Measurements from ENCODE around the gene UNKL.
"Not testable (repeated sequence)": the region's sequence is repeated elsewhere in the genome, so short reads cannot be mapped to it uniquely, and the experiment has no call there.

Gene UNKL

DNA sequence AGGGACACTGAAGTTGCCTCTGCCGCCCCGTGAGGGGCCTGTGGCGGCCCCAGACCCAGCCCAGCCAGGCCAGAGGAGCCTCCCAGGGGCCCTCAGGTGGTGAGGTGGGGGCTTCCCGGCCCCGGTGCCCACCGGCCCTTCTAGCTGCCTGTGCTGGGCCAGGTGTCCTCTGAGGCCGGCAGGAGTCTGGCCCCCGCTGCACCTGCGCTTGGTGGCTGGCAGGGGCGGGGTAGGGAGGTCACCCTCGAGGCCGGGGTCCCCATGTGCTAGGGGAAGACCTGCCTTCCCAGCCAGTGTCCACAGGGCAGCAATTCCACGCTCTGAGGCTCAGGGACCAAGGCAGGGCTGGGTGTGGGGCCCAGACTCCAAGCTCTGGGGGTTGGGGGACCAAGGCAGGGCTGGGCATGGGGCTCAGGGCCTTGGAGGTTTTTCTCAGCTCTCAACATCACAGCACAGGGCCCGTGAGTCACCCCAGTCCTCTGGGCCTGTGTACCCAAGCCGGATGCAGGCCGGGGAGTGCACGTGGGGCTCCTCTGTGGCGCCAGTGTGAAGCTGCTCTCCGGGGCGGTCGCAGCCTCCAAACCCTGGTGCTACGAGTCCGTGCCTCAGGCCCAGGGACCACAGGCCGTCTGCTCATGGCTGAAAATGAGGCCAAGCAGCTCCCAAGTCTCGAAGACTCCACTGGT lies 31.2 kb upstream of the UNKL start:
- DNase-seq (ENCODE audit: low spot score) = no peak

DNA sequence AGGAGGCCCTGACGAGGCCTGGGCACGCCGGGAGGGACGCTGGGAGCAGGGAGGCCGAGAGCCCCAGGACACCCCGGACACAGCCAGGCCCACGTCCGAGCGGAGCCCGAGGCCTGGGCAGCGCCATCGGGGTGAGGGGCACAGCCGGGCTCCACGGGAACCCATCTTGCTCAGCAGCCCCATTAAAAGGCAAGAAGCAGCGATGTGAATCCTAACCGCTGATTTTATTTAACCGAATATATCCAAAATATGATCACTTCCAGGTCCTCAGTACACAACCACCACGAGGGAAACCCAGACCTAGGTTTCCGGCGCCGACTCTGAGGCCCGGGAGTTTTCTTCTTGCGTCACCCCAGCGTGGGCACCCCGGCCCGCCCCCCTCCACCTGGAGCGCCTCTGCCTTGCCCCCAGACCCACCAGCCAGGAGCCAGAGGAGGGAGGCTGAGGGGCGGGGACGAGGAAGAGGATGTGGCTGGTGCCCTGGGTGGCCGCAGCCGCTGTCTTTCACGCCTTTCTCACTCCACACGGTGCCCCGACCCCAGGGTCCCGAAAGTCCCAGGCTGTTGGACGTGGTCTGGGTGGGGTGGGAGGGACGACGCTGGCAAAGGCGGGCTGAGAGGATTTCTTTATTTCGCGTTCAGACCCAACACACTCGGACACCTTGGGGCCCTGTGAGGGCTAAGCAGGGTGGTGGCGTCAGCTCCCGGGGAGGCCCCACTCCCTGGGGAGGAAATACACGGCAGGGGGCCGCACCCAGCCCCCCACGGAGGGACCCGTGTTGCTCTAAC lies 30.4 kb upstream of the UNKL start:
- DNase-seq (ENCODE audit: low spot score) = no peak

DNA sequence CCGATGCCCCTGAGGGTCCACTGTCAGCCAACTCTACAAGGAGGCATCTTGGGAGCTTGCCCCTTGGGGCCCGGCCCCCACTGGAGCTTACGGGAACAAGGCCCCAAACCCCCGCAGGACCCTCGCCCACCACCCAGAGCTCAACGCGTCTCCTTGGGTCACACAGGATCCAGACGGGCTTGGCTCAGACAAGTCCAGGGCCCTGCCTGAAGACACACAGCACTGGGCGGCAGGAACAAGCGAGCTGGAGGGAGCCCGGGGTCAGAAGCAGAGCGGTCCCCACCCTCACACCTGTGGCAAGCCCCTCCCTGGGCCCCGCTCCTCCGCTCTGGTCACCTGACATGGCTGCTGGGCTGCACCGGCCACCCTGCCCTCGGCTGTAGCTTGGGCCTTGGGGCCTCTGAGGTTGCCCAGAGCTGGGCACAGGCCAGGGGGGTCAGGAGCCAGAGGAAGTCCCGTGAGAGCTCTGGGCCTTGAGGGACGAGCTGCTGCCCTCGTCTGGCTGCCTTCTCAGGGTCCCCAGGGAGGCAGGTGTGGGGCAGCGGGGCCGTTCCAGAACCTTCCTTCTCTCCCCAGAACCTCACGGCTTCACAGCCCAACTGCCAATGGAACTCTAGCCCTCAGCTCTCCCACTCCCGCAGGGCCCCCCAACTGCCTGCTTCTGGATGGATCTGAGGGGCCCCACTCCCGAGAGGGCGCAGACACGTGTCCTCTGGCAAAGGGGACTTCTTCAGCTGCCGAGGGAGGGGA lies 29.7 kb upstream of the UNKL start, which contains the start of gene CCDC154:
CCDC154 (minus strand) TSS at position 577 of the 750 bp plus-strand sequence; CDS start at position 343, 234 bp downstream.
- no peak for DNase-seq (ENCODE audit: low spot score)

DNA sequence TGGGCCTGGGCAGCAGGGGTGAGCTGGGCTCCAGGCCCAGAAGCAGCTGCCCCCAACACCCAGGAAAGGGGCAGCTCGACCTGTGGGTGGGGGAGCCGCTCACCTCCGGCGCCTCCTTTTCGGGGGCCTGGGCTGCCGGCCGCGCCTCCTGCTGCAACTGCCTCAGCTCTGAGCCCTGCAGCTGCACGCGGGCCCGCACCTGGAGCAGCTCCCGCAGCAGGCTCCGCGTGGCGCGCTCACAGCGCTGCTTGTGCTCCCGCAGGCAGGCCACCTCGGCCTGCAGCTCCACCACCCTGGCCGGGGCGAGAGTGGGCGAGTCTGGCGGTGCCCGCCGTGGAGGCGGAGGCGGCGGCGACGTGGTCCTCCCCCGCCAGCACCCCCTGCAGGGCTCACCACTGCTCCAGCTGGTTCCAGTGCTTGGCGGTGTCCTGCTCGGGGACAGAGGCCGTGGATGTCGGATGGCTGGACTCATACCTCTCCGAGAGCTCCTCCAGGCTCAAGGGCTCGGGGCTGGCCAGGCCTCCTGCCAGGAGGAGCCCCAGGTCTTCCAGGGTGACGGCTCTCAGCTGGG lies 29.0 kb upstream of the UNKL start:
- DNase-seq (ENCODE audit: low spot score) = peak; percentile 65

DNA sequence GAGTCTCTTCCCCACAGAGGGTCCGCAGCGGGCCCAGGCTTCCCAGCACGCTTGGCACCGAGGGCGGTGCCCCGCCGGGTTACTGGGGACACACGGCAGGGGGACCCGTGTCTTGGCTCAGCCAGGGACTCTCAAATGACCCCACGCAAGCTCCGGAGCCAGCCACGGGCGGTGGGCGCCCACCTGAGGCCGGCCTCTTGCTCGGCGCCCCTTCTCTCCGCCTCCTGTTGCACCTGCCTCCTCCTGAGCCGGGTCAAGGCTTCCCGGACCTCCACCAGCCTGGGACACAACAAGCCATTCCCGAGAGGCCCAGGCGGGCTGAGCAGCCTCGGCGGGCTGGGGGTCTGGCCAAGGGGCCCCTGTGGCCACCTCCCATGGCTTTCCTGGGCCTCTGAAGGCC lies 28.2 kb upstream of the UNKL start:
- no peak for DNase-seq (ENCODE audit: low spot score)

DNA sequence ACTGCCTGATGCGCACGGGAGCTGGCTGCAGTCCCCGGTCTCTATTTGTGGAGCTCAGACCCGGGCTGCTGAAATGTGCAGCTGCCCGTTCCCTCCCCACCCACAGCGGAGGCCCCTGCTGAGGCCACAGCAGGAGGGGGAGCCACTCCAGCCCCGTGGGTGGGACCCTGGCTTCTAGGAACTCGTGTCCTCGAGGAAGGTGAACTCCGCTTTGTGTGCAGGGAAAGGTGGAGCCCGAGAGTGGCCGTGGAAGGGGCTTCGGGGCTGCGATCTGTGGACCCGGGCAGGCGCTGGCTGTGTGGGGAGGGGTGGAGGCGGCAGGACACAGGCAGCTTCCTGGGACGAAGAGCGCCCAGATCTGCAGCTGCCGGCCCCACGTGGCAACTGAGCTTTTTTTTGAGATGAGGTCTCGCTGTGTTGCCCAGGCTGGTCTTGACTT lies 26.9 kb upstream of the UNKL start:
- no peak for DNase-seq (ENCODE audit: low spot score)

DNA sequence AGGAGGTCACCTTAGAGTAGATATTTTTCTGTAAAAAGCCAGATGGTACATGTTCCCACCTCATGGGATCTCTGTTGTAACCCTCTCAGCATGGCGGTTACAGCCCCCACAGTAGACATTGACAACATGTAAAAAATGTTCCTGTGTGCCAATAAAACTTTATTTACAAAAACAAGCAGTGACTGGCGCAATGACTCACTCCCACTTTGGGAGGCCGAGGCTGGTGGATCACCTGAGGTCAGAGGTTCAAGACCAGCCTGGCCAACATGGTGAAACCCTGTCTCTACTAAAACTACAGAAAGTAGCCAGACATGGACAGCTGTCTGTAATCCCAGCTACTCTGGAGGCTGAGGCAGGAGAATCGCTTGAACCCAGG lies 25.2 kb upstream of the UNKL start:
- not testable (repeated sequence) for DNase-seq (ENCODE audit: low spot score)

DNA sequence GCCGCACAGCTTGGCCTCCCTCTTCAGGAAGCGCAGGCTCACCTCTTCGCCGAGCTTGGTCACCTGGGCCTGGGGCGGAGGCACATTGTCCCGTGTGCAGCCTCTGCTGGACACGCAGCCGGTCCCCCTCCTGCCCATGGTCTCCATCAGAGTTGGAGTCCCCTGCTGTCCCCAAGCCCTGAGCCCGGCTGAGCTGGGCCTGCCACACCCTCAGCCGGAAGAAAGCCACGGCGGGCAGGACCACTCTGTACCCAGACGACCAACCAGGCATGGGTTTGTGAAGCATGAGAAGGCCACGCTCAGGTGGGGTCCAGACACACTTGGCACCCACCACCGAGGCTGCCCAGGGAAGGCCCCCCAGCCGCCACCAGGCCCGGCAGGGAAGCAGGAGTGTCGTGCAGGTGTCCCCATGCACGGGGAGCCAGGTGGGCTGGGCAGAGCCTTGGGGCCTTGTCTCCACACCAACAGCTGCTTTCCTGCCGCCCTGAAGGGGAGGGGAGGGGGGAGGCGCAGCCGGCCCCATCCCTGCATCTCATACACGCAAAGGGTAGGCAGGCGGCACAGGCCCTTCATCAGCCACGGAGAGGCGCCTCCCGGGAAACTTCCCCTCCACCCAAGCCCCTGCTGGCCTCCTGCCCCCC lies 24.7 kb upstream of the UNKL start:
- DNase-seq (ENCODE audit: low spot score) = no peak

DNA sequence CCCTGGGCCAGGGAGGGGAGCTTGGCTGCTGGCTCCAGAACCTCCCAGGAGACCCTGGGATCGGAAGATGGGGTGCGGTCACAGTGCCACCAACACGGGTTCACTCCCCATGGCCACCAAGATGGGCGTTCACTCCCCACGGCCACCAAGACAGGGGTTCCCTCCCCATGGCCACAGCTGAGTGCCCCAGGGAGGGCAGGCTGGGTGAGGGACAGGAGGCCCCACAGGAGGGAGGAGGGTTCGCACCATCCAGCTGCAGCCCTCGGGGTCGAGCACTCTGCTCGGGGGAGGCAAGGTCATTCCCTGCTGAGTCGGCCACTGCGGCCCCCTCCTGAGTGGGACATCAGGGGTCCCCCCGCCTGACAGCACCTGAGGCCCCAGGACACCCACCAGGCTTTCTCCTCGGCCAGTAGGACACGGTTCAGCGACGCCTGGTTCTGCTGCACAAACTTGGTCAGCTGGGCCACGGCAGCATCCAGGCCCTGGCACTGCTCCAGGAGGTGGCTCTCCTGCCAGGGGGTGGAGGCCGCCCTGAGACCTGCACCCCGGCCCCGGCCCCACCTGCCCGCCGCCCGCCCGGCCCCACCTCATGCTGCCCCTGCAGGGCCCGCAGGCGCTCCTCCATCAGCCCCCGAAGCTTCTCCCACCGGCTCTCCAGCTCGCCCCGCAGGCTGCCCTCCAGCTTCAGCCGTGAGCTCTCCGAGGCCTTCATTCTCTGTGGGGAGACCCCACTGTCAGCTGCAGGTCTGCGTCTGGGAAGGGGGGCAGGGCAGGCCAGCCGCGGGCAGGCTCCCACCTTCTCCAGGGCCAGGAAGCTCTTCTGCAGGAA lies 23.9 kb upstream of the UNKL start:
- DNase-seq (ENCODE audit: low spot score) = no peak

DNA sequence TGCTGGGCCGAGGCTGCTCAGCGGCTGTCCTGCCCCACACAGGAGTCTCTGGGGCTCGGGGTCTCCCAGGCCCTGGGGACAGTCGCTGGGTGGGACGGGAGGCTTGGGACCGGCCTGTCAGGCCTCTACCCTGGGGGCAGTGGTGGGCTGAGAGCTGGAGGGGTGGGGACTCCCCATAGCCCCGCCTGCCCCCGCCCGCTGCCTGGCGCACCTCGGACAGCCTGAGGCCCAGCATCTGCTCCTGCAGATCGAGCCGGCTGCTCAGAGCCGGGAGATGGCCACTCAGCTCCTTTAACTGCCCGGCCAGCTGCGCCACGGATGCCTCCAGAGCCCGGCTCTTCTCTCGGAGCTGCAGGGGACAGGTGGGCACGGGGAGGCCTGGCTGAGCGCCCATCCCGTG lies 23.1 kb upstream of the UNKL start:
- no peak for DNase-seq (ENCODE audit: low spot score)

DNA sequence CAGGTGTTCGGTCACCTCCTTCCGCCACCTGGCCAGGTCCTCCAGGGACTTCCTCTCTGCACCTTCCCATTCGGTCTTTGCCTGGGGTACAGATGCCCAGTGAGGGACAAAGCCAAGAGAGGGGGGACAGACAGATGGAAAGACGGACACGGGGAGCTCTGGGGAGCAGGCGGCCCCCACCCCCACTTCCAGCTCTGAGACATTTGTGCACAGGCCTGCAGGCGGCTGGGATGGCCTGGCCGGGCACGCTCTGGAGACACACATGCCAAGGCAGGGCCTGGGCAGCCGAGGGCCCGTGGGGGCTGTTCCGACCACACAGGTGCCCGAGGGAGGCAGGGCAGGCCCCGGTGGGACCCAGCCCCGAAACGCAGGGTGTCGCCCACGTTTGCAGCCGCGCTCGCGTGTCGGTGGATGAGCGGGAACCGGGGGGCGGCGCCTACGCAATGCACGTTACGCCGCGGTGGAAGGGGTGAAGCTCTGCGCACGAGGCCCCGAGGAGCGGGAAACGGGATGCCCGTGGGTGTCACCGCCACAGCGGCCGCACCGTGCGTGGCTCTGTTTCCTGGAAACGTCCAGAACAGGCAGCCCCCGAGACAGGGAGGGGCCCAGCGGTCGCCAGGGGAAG lies 22.3 kb upstream of the UNKL start:
- DNase-seq (ENCODE audit: low spot score) = no peak

DNA sequence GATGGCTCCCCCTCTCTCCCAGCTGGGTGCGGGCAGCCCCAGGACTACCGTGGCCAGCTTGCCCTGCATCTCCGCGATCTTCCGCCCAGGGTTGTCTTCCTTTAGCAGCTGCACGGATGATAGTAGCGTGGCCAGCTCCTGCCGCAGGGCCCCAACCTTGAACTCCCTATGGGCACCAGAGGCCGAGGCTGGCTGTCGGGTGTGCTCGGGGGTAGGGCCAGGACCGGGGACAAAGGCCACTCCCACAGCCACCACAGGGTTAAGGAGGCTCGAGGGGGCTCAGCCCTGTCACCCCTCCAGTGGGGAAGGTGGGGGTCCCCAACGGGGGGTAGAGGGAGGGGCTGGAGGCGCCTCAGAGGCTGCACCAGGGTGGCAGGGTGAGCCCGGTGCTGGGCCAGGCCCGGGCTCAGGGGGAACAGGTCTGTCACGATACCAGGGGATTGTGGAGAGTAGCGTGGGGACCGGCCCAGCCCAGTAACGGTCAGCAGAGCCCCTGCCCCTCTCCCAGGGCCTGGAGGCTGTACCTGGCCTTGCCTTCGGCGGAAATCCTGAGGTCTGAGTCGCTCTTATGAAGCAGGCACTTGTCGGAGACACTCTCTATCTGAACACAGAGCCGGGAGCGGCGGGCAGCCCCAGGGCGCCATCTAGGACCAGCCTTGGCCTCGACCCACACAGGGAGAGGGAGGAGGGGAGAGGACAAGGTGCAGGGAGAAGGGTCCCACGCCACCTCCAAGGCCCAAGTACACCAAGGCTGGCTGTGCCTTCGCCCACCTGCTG lies 21.6 kb upstream of the UNKL start:
- peak; percentile 71 for DNase-seq (ENCODE audit: low spot score)

DNA sequence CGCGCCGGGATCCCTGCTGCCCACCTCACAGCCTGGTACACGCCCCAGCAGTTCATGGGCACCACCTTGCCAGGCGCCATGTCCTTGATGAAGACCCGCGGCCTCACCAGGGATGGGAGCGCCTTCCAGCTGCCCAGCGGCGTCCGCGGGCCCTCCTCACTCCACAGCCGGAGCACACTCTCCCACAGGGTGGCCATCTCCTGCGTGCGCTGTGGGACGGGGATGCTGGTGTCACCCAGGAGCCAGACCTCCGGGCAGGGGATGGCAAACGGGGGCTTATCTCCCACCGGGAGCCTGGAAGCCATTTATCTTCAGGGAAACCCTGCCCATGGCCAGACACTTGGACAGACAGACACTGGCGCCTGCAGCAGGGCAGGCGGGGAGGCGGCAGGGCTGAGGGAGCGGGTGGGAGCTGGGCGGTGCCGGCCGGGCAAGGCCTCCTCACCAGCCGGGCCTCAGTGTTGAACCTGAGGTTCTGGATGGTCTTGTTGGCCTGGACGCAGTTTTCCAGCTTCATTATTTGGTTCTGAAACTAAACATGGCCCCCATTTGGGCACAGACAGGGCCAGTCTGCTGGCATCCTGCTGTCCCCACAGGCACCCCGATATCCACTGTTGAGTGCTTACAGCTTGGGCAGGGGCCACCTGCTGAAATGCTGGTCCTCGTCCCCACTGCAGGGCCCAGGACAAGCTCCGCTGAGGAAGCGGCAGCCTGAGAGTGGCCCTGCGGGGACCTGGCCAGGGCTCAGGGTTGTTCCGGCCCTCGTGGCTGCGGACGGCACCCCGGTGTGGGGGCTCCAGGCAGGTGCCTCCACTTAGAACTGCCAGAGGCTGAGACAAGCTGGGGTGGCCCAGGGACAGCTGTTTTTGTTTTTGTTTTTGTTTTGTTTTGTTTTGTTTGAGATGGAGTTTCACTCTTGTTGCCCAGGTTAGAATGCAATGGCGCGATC lies 20.4 kb upstream of the UNKL start:
- no peak for DNase-seq (ENCODE audit: low spot score)

DNA sequence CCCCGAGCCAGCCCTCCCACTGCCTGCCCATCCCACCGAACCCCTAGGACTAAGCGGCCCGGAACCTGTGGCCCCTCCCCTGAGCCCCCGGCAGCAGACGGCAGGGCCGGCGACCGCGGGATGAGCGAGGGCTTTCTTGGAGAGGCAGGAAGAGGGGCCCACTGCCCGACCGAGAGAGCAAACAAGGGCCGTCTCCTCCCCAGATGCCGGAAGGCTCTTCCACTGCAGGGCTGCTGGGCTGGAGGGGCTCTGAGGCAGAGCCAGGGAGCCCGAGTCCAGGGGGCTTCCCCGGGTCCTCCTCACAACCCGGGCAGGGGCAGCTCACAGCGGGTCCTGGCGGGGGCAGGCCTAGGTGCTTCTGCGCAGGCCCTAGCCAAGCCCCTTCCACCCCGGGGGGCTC lies 19.3 kb upstream of the UNKL start:
- DNase-seq (ENCODE audit: low spot score) = no peak

DNA sequence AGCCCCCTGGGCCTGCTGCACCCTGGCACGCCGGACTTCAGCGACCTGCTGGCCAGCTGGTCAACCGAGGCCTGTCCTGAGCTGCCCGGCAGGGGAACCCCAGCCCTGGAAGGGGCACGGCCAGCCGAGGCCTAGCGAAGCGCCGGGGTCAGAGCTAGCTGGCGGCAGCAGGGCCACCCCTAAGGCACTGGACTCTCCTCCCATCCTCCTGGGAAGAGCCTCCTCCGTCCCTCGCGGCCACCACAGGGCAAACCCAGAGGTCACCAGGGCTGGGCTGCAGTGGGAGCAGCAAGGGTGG lies 18.7 kb upstream of the UNKL start:
- DNase-seq (ENCODE audit: low spot score) = no peak

DNA sequence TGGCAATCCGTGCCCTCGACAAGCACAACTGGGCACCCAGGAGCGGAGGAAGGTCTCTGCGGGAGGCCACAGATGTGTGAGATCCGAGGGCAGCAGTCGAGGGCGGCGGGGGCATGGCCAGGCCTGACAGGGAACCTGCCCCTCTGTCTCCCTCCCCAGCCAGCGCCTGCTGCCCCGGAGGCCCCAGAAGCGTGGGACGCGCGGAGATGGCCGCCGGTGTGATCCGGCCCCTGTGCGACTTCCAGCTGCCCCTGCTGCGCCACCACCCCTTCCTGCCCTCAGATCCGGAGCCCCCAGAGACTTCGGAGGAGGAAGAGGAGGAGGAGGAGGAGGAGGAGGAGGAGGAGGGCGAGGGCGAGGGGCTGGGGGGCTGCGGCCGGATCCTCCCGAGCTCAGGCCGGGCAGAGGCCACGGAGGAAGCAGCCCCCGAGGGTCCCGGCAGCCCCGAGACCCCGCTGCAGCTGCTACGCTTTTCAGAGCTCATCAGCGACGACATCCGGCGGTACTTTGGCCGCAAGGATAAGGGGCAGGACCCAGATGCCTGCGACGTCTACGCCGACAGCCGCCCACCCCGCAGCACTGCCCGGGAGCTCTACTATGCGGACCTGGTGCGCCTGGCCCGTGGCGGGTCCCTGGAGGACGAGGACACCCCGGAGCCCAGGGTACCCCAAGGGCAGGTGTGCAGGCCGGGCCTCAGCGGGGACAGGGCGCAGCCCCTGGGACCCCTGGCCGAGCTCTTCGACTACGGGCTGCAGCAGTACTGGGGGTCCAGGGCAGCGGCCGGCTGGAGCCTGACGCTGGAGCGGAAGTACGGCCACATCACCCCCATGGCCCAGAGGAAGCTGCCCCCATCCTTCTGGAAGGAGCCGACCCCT lies 18.1 kb upstream of the UNKL start:
- no peak for DNase-seq (ENCODE audit: low spot score)

DNA sequence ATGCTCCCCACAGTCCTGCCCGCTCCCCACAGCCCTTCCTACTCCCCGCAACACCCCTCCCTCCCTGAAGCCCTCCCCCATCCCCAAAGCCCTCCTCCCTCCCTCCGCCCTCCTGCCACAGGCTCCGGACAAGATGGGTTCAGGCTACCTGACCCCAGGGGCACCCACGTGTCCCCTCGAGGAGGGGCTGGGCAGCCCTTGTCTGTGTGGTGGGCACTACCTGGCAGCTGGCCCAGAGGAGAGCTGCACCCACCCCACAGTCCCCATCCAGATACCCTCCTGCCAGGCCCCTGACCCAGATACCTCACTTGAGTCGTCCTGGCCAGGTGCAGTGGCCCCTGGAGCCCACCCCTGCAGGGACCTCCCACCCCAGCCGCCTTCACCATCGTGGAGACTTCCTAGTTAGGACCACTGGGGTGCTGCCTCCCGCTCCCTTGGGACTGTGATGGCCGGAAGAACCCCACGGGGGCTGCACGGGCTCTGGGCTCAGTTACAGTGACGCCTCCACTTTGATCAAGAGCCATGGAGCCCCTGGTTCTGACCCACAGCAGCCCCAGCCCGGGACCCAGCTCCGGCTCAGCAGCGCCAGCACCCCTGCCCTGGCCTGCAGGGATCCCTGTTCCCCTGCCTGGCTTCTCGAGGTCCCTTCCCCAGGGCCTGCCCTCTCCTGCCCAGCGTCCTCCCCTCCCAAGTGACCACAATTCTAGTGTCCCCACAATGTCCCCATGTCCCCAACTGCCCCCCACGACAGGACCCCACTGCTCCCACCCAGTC lies 17.2 kb upstream of the UNKL start:
- no peak for DNase-seq (ENCODE audit: low spot score)

Data from iPS-NIHi11 (cell line).